Measurements from ENCODE around the gene ISCU.
"Not testable (repeated sequence)": the region's sequence is repeated elsewhere in the genome, so short reads cannot be mapped to it uniquely, and the experiment has no call there.

The ISCU gene

GRCh38 chr12:108586306-108586705 is 23.9 kb downstream of the ISCU start:
- DNase-seq (ENCODE audit: low read depth) = no peak
- no peak overlapping the region for H3K4me3 ChIP-seq (ENCODE audit: control insufficient read depth, low read depth, low read length)
- TF ChIP-seq CTCF (IDR thresholded peaks at IDR 0.05; ENCODE audit: control insufficient read depth, insufficient read depth, low read depth, low read length, missing control alignments) = no peak

- H3K4me3 ChIP-seq (ENCODE audit: control insufficient read depth, low read depth, low read length) = no peak overlapping the region
- TF ChIP-seq CTCF (IDR thresholded peaks at IDR 0.05; ENCODE audit: control insufficient read depth, insufficient read depth, low read depth, low read length, missing control alignments) = no peak
- DNase-seq (ENCODE audit: low read depth) = no peak
Observed at GRCh38 chr12:108587826-108588225, 25.4 kb downstream of the ISCU start.

GRCh38 chr12:108589028-108589839 is 26.8 kb downstream of the ISCU start:
- TF ChIP-seq CTCF (IDR thresholded peaks at IDR 0.05; ENCODE audit: control insufficient read depth, insufficient read depth, low read depth, low read length, missing control alignments) = no peak
- DNase-seq (ENCODE audit: low read depth) = no peak
- H3K4me3 ChIP-seq (ENCODE audit: control insufficient read depth, low read depth, low read length) = no peak overlapping the region

GRCh38 chr12:108589840-108590229 is 27.4 kb downstream of the ISCU start:
- H3K4me3 ChIP-seq (ENCODE audit: control insufficient read depth, low read depth, low read length) = no peak overlapping the region
- no peak for DNase-seq (ENCODE audit: low read depth)
- no peak for TF ChIP-seq CTCF (IDR thresholded peaks at IDR 0.05; ENCODE audit: control insufficient read depth, insufficient read depth, low read depth, low read length, missing control alignments)

GRCh38 chr12:108590463-108590862 is 28.1 kb downstream of the ISCU start:
- H3K4me3 ChIP-seq (ENCODE audit: control insufficient read depth, low read depth, low read length); DNase-seq (ENCODE audit: low read depth): not testable (repeated sequence)

- no peak for TF ChIP-seq CTCF (IDR thresholded peaks at IDR 0.05; ENCODE audit: control insufficient read depth, insufficient read depth, low read depth, low read length, missing control alignments)
- no peak overlapping the region for H3K4me3 ChIP-seq (ENCODE audit: control insufficient read depth, low read depth, low read length)
- DNase-seq (ENCODE audit: low read depth) = no peak
Observed at GRCh38 chr12:108591267-108591980, 29.0 kb downstream of the ISCU start.

Measured in AG09309 (cell line).